HEK293 (cell line): ENCODE data around the gene GPLD1.
A peak's percentile ranks its signal among the peaks of the same experiment; 100 is the strongest.

ENCODE experiments used
- CTCF ChIA-PET: fragments of 350-600 bp; formaldehyde crosslinking; extraction: SDS; loops from one replicate; lab custom pipeline; 2021; ENCODE audit warnings: antibody characterized with exemption; lab: Yijun Ruan, JAX
- POLR2A ChIA-PET: fragments of 300-600 bp; formaldehyde crosslinking; extraction: SDS; loops from one replicate; lab custom pipeline; 2020; ENCODE audit warnings: antibody characterized with exemption, inconsistent platforms; lab: Yijun Ruan, JAX
- H3K27ac ChIP-seq: fragments of 200-500 bp; sonication (Bioruptor generic); 2 replicates; pipeline ENCODE4 v1.5.1; 2014; ENCODE audit warnings: low read depth, low read length, control low read depth, inconsistent platforms; ENCODE audit errors: extremely low read depth
- H3K36me3 ChIP-seq, 2 experiments: fragments of 200-500 bp in 1 of 2; sonication (Bioruptor generic) in 1 of 2; 1 replicate in 1 of 2; 2 replicates in 1 of 2; pipeline ENCODE4 v1.5.1; 2014 to 2017; ENCODE audit warnings: inconsistent platforms in 2 of 2, low read length in 2 of 2; ENCODE audit not compliant: control insufficient read depth in 2 of 2, insufficient read depth in 1 of 2
- H3K4me1 ChIP-seq: fragments of 200-500 bp; sonication (Bioruptor generic); 2 replicates; pipeline ENCODE4 v1.5.1; 2014; ENCODE audit warnings: mild to moderate bottlenecking, low read length, inconsistent platforms; ENCODE audit not compliant: control insufficient read depth, insufficient read depth
- H3K4me3 ChIP-seq: 2 replicates; pipeline ENCODE4 v1.5.1; 2011; ENCODE audit warnings: low read depth, mild to moderate bottlenecking, control low read depth, low read length, moderate library complexity
- H3K9me3 ChIP-seq: fragments of 200-500 bp; sonication (Bioruptor generic); 2 replicates; pipeline ENCODE4 v1.5.1; 2014; ENCODE audit warnings: low read depth, low read length, inconsistent platforms; ENCODE audit not compliant: control insufficient read depth, insufficient read depth
- BCL11B ChIP-seq: fragments of 450-650 bp; formaldehyde crosslinking; IDR thresholded peaks from 2 replicates; pipeline ENCODE4 v1.5.1; 2016; ENCODE audit warnings: low read depth, missing biosample characterization, missing genetic modification characterization
- FEZF1 ChIP-seq: fragments of 450-650 bp; formaldehyde crosslinking; IDR thresholded peaks from 2 replicates; pipeline ENCODE4 v1.5.1; 2016; ENCODE audit warnings: missing biosample characterization, missing genetic modification characterization
- GLIS1 ChIP-seq: fragments of 450-650 bp; formaldehyde crosslinking; IDR thresholded peaks from 2 replicates; pipeline ENCODE4 v1.5.1; 2016; ENCODE audit warnings: missing biosample characterization, missing genetic modification characterization
- MZF1 ChIP-seq: fragments of 450-650 bp; formaldehyde crosslinking; IDR thresholded peaks from 2 replicates; pipeline ENCODE4 v1.5.1; 2017; ENCODE audit warnings: missing biosample characterization, missing genetic modification characterization, borderline replicate concordance
- REPIN1 ChIP-seq: fragments of 450-650 bp; formaldehyde crosslinking; IDR thresholded peaks from 2 replicates; pipeline ENCODE4 v1.5.1; 2017; ENCODE audit warnings: missing biosample characterization, missing genetic modification characterization, low read depth
- SP7 ChIP-seq: fragments of 450-650 bp; formaldehyde crosslinking; IDR thresholded peaks from 2 replicates; pipeline ENCODE4 v1.5.1; 2016; ENCODE audit warnings: missing biosample characterization, missing genetic modification characterization
- TRIM28 ChIP-seq: IDR thresholded peaks from 2 replicates; pipeline ENCODE4 v1.6.1; 2011; ENCODE audit warnings: low read length, control low read depth, borderline replicate concordance
- WT1 ChIP-seq: fragments of 450-650 bp; formaldehyde crosslinking; IDR thresholded peaks from 2 replicates; pipeline ENCODE4 v1.5.1; 2016; ENCODE audit warnings: missing biosample characterization, missing genetic modification characterization
- ZBTB10 ChIP-seq: fragments of 450-650 bp; formaldehyde crosslinking; IDR thresholded peaks from 2 replicates; pipeline ENCODE4 v1.5.1; 2016; ENCODE audit warnings: missing biosample characterization, missing genetic modification characterization
- ZBTB8A ChIP-seq: fragments of 450-650 bp; formaldehyde crosslinking; IDR thresholded peaks from 2 replicates; pipeline ENCODE4 v1.5.1; 2016; ENCODE audit warnings: missing biosample characterization, missing genetic modification characterization
- ZIC2 ChIP-seq: fragments of 450-650 bp; formaldehyde crosslinking; IDR thresholded peaks from 2 replicates; pipeline ENCODE4 v1.5.1; 2016; ENCODE audit warnings: missing biosample characterization, missing genetic modification characterization
- ZNF146 ChIP-seq: fragments of 450-650 bp; formaldehyde crosslinking; IDR thresholded peaks from 2 replicates; pipeline ENCODE4 v1.5.1; 2016; ENCODE audit warnings: missing biosample characterization, missing genetic modification characterization
- ZNF155 ChIP-seq: fragments of 450-650 bp; formaldehyde crosslinking; IDR thresholded peaks from 2 replicates; pipeline ENCODE4 v1.5.1; 2016; ENCODE audit warnings: missing biosample characterization, missing genetic modification characterization
- ZNF2 ChIP-seq: fragments of 450-650 bp; formaldehyde crosslinking; IDR thresholded peaks from 2 replicates; pipeline ENCODE4 v1.5.1; 2016; ENCODE audit warnings: missing biosample characterization, missing genetic modification characterization
- ZNF324 ChIP-seq: fragments of 450-650 bp; formaldehyde crosslinking; IDR thresholded peaks from 2 replicates; pipeline ENCODE4 v1.5.1; 2016; ENCODE audit warnings: missing biosample characterization, missing genetic modification characterization
- ZNF510 ChIP-seq: fragments of 450-650 bp; formaldehyde crosslinking; IDR thresholded peaks from 2 replicates; pipeline ENCODE4 v1.5.1; 2018; ENCODE audit warnings: mild to moderate bottlenecking, missing genetic modification characterization, missing biosample characterization; ENCODE audit not compliant: insufficient replicate concordance
- ZNF548 ChIP-seq: fragments of 450-650 bp; formaldehyde crosslinking; IDR thresholded peaks from 2 replicates; pipeline ENCODE4 v1.5.1; 2016; ENCODE audit warnings: missing biosample characterization, missing genetic modification characterization
- ZNF555 ChIP-seq: fragments of 450-650 bp; formaldehyde crosslinking; conservative IDR thresholded peaks from 2 replicates; pipeline ENCODE4 v1.5.1; 2017; ENCODE audit warnings: missing biosample characterization, mild to moderate bottlenecking, missing genetic modification characterization, inconsistent platforms
- ZNF580 ChIP-seq: fragments of 450-650 bp; formaldehyde crosslinking; IDR thresholded peaks from 2 replicates; pipeline ENCODE4 v1.5.1; 2016; ENCODE audit warnings: missing biosample characterization, missing genetic modification characterization
- ZNF664 ChIP-seq: fragments of 450-650 bp; formaldehyde crosslinking; IDR thresholded peaks from 2 replicates; pipeline ENCODE4 v1.5.1; 2016; ENCODE audit warnings: missing biosample characterization, missing genetic modification characterization
- ZNF76 ChIP-seq: fragments of 450-650 bp; formaldehyde crosslinking; IDR thresholded peaks from 2 replicates; pipeline ENCODE4; 2016; ENCODE audit warnings: low read depth, missing biosample characterization, missing genetic modification characterization, borderline replicate concordance
- ZNF785 ChIP-seq: fragments of 450-650 bp; formaldehyde crosslinking; IDR thresholded peaks from 2 replicates; pipeline ENCODE4 v1.5.1; 2016; ENCODE audit warnings: missing biosample characterization, missing genetic modification characterization
- ZNF843 ChIP-seq: fragments of 450-650 bp; formaldehyde crosslinking; IDR thresholded peaks from 2 replicates; pipeline ENCODE4 v1.5.1; 2016; ENCODE audit warnings: missing biosample characterization, missing genetic modification characterization
- ZSCAN16 ChIP-seq: fragments of 450-650 bp; formaldehyde crosslinking; IDR thresholded peaks from 2 replicates; pipeline ENCODE4 v1.5.1; 2016; ENCODE audit warnings: missing biosample characterization, missing genetic modification characterization
- TF ChIP-seq, protein P1 (sequence below): fragments of 450-650 bp; formaldehyde crosslinking; IDR thresholded peaks from 2 replicates; pipeline ENCODE4 v1.5.1; 2017; ENCODE audit warnings: missing biosample characterization, missing genetic modification characterization
- TF ChIP-seq, protein P2 (sequence below): fragments of 450-650 bp; formaldehyde crosslinking; IDR thresholded peaks from 2 replicates; pipeline ENCODE4 v1.5.1; 2016; ENCODE audit warnings: missing biosample characterization, missing genetic modification characterization
- TF ChIP-seq, protein P3 (sequence below): fragments of 450-650 bp; formaldehyde crosslinking; IDR thresholded peaks from 2 replicates; pipeline ENCODE4 v1.5.1; 2016; ENCODE audit warnings: missing biosample characterization, missing genetic modification characterization

Gene GPLD1

DNA sequence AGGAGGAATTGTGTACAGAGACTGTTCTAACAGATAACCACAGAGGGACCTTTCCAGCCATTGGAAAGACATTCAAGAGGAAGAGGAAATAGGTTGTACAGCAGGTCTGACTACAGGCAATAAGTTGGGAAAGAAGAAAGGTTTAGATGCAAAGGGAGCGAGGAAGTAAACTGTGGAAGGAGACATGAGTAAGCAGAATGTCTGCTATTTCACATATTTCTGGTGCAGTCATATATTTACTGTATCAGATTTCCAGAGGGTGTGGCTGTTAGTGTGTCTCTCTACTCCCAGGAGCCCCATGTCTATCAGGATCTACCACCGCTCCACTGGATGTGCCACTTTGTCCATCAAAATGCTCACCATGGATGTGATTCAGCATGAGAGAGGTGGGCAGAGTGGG, 60.8 kb downstream of the GPLD1 start (continued):
- TF ChIP-seq ZBTB10 (tag by site-specific recombination) = no peak
- no peak for TF ChIP-seq ZIC2 (tag by site-specific recombination)
- TF ChIP-seq MZF1 (tag by site-specific recombination) = no peak

GRCh38 chr6:24426729-24427446, 62.5 kb downstream of the GPLD1 start:
- CTCF ChIA-PET = no interaction called here
- H3K9me3 ChIP-seq = no peaks in the 10 kb centered on the region
- peaks cover 24 to 54% of the 10 kb centered on the region in 2 experiments for H3K36me3 ChIP-seq
- no peak overlapping the region for H3K27ac ChIP-seq
- TF ChIP-seq WT1 (tag by site-specific recombination) = peak; percentile 48
- no peak for TF ChIP-seq ZNF580
- TF ChIP-seq ZNF146 (tag by site-specific recombination) = no peak
- no peak for TF ChIP-seq ZNF555 (tag by site-specific recombination)
- TF ChIP-seq, protein P1, sequence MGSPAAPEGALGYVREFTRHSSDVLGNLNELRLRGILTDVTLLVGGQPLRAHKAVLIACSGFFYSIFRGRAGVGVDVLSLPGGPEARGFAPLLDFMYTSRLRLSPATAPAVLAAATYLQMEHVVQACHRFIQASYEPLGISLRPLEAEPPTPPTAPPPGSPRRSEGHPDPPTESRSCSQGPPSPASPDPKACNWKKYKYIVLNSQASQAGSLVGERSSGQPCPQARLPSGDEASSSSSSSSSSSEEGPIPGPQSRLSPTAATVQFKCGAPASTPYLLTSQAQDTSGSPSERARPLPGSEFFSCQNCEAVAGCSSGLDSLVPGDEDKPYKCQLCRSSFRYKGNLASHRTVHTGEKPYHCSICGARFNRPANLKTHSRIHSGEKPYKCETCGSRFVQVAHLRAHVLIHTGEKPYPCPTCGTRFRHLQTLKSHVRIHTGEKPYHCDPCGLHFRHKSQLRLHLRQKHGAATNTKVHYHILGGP (tag by site-specific recombination) = peak; percentile 47; the same call in 1 of the 2 replicates
- no peak for TF ChIP-seq TRIM28
- POLR2A ChIA-PET = no interaction called here
- H3K4me3 ChIP-seq = no peak overlapping the region
- H3K4me1 ChIP-seq = no peaks in the 10 kb centered on the region

GRCh38 chr6:24425091-24425490, 64.3 kb downstream of the GPLD1 start:
- Histone ChIP-seq H3K9me3 (no peaks in the 10 kb centered on the region), H3K4me1 (no peaks in the 10 kb centered on the region), H3K36me3 (peaks cover 37 to 71% of the 10 kb centered on the region in 2 experiments), H3K4me3 (no peak overlapping the region), H3K27ac (no peak overlapping the region)
- POLR2A ChIA-PET = interaction anchor here (0.7 kb wide), 1 partner anchor 22 kb away, joined by 3 read pairs; the partner anchor contains the start of gene MRS2
- no peak for TF ChIP-seq ZNF155
- TF ChIP-seq GLIS1 (tag by site-specific recombination) = no peak
- TF ChIP-seq, protein P2, sequence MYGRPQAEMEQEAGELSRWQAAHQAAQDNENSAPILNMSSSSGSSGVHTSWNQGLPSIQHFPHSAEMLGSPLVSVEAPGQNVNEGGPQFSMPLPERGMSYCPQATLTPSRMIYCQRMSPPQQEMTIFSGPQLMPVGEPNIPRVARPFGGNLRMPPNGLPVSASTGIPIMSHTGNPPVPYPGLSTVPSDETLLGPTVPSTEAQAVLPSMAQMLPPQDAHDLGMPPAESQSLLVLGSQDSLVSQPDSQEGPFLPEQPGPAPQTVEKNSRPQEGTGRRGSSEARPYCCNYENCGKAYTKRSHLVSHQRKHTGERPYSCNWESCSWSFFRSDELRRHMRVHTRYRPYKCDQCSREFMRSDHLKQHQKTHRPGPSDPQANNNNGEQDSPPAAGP (tag by site-specific recombination) = no peak
- TF ChIP-seq ZNF548 (tag by site-specific recombination) = no peak
- TF ChIP-seq SP7 = no peak
- TF ChIP-seq ZNF785 = no peak
- TF ChIP-seq ZNF2 (tag by site-specific recombination) = no peak
- no peak for TF ChIP-seq ZNF843 (tag by site-specific recombination)
- no peak for TF ChIP-seq ZNF324
- TF ChIP-seq REPIN1 (tag by site-specific recombination) = no peak
- no peak for TF ChIP-seq ZSCAN16 (tag by site-specific recombination)
- no peak for TF ChIP-seq BCL11B (tag by site-specific recombination)
- no peak for TF ChIP-seq ZNF510 (tag by site-specific recombination)
- TF ChIP-seq ZNF664 (tag by site-specific recombination) = no peak
- TF ChIP-seq ZNF76 (tag by site-specific recombination) = no peak
- TF ChIP-seq FEZF1 (tag by site-specific recombination) = no peak
- no peak for TF ChIP-seq ZBTB8A
- TF ChIP-seq, protein P3, sequence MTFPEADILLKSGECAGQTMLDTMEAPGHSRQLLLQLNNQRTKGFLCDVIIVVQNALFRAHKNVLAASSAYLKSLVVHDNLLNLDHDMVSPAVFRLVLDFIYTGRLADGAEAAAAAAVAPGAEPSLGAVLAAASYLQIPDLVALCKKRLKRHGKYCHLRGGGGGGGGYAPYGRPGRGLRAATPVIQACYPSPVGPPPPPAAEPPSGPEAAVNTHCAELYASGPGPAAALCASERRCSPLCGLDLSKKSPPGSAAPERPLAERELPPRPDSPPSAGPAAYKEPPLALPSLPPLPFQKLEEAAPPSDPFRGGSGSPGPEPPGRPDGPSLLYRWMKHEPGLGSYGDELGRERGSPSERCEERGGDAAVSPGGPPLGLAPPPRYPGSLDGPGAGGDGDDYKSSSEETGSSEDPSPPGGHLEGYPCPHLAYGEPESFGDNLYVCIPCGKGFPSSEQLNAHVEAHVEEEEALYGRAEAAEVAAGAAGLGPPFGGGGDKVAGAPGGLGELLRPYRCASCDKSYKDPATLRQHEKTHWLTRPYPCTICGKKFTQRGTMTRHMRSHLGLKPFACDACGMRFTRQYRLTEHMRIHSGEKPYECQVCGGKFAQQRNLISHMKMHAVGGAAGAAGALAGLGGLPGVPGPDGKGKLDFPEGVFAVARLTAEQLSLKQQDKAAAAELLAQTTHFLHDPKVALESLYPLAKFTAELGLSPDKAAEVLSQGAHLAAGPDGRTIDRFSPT (tag by site-specific recombination) = no peak
- CTCF ChIA-PET = interaction anchor here (1.0 to 2.1 kb wide), 4 partner anchors 13 to 142 kb away, joined by 3 to 11 read pairs (median 4); no protein-coding TSS in a partner anchor
